NCI-H2107 treated with DMSO at 0.1 percent for 48 hours (cell line): ENCODE measurements around the gene CALCB.

Experiments
- DNase-seq: peaks from one replicate; lab custom pipeline; 2025; ENCODE audit not compliant: unreplicated experiment; lab: John Stamatoyannopoulos, UW

Gene CALCB

GRCh38 chr11:15074206-15075161, 1.1 kb downstream of the CALCB start:
- DNase-seq = peak; percentile 87

DNA sequence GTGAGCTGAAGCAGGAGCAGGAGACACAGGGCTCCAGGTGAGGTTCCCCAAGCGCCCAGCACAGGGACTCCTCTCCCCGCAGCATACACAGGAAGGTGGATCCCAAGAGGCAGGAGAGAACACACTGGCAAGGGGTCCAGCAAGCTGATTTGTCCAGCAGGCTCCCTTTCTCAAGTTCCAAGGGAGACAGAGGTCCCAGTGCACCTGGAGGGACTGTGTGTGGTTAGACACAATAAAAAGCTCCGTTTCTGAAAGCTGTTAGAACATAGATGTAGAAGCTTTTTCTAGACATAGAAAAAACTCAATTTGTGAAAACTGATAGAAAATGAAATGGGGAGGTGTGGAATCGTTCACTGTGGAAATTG, 1.8 kb downstream of the CALCB start:
- no peak for DNase-seq

- DNase-seq = no peak
These were observed 17.8 kb downstream of the CALCB start for GRCh38 chr11:15091175-15091574.

DNA sequence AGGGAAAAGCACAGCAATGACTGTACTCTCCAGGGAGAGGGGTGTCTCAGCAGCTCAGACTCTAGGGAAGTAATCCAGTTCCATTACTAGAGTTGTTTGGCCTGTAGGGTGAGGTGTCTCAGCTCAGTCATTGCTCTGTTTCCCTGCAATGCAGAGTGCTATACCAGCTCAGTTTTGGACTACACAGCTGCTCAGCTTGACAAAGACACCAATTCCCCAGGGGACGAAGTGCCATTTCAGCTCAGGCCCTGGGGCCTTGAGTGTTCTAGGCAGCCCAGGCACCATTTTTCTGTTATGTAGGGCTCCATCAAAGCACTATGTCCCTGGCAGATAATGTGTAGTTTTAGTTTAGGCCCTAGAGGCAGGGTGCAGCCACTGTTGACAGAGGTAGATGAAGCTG, 18.2 kb downstream of the CALCB start:
- peak; percentile 71 for DNase-seq

- no peak for DNase-seq
These were observed 20.0 kb downstream of the CALCB start for GRCh38 chr11:15093432-15093831.

GRCh38 chr11:15095736-15096228, 22.4 kb downstream of the CALCB start:
- no peak for DNase-seq

DNA sequence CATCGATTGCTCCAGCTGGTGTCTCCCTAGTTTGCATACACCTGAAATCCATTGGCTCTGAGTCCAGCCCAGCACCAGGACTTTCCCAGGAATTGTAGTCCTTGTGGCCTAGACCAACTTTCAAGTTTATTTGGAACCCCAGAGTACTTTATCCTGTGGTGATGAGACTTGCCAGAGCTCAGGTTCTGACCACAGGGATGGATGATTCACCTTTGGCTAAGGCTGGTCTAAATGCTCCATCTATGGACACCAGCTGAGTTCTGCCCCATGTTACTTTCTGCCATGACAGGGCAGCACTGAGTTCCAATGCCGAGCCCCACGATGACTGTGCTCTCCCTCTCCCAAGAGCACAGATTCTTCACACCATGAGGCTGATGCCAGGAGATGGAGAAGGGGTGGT, 24.0 kb downstream of the CALCB start:
- no peak for DNase-seq

DNA sequence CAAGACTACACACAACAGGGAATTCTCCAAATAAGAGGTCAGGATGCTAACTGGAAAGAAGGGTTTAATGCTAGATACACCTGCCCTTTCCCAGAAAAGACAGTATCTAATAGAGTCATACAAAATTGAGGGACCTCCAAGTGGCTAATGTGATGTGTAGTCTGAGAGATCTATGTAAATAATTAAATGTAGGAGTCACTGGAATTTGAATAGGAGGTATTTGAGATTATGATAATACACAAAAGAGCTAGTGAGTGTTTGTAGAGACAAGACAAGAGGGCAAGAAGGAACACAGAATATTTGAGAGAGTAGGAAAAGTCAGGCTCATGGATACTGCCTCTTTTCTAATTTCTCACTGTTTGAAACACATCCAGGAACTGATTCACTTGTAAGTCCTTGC, 25.9 kb downstream of the CALCB start:
- no peak for DNase-seq

- peak; percentile 54 for DNase-seq
These were observed 27.8 kb downstream of the CALCB start for GRCh38 chr11:15101072-15101709.

DNA sequence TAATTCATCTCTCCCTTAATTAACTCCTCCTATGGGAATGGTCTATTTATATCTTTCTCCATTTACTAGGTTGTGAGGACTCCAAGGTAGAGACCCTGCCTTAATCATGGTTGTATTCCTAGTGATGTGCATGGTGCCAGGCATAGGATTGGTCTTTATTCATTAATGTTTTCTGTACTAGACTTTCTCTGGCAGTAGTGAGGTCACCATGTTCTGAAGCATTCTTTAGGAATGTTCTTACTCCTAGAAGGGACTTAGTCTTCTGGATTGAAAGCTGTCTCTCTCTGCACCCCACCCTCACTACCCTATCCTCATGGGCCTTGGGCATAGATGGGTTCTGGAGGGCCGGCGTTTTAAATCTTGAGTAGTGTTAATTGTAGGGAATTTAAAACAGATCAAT, 30.8 kb downstream of the CALCB start:
- no peak for DNase-seq

DNA sequence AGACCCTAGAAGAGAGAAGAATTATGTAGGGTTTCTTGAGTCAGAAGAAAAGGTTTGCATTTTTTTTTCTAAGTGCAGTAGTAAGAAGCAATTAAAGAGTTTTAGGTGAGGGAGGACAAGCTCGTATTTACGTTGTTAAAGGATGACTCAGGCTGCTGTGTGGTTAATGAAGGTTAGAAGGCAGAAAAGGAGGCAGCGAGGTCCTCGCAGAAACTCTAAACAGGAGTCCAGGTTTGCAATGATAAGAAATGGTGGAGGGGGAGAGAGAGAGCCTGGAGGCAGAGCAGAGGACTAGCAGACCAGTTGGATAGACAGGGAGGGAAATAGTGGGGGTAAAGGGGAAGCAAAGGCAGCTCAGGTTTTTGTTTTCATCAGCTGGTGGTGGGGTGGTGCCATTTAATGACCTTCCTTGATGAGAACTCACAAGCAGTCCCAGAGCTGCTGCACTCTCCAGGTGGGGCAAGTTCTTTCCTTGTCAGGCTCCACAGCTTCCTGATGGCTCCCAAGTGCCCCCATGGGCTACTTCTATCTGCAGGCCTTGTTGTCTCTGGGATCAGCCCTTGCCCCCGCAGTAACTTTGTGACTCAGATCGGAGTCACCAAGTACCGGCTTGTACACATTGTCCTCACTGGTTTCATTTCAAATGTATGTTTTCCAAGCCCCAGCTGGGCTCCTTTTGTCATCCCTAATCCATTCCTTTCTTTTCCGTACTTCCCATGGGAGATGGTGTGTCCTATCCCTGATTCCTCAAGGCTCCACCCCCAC, 33.0 kb downstream of the CALCB start:
- DNase-seq = no peak

DNA sequence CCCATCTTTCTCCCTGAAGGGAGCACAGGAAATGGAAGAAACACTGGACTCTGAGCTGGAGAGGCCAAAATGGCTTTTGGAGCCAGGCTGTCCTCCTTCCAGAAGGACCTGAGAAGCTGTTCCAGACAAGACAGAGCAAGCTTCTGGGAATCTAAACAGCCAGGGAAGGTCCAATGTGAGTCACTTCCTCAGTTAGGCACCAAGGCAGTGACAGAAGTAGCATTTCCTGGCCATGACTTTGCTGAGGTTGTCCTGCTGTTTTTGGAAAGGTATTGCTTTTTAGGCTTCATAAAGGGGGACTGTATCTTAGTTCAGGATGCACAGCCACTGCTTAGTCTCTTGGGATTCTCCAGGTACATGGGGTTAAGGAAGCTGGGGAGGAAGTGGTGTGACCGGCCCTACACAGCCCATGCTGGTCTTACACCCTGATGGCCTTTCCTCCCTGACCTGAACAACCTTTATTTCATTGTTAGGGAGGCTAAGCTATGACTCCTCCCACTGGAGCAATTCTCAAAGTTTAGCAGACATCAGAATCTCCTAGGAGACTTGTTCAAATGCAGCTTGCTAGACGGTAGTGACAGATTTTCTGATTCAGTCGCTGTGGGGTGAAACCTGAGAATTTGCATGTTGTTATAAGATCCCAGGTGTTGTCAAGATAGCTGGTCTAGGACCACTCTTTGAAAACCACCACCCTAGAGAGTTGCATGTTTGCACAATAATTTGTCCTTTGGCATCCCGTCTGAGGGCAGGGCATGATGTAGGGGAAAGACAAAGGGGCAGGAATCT, 34.5 kb downstream of the CALCB start:
- DNase-seq = no peak

DNA sequence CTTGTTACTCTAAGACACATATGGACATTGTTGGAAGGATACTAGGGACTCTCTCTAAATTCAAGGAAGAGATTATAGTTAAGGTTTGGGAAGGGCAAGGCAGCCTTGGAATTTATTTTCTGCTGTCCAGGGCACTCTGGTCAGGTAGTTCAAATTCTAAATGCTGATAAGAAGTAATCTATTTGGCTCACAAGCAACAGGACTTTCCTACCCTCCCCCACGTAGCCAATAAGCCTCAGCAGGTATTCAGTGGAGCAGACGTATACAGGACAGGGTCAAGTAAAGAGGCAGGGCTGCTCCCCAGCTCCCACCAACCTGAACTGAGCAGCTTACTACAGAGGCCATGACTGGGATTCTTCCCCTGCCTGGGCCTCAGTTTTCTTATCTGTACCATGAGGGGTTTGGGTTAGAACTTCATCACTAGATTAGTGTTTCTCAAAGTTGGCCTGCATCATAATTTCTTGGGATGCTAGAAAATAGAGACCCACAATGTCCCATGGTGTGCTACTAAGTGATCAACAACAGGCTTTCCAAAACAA, 35.3 kb downstream of the CALCB start:
- no peak for DNase-seq

DNA sequence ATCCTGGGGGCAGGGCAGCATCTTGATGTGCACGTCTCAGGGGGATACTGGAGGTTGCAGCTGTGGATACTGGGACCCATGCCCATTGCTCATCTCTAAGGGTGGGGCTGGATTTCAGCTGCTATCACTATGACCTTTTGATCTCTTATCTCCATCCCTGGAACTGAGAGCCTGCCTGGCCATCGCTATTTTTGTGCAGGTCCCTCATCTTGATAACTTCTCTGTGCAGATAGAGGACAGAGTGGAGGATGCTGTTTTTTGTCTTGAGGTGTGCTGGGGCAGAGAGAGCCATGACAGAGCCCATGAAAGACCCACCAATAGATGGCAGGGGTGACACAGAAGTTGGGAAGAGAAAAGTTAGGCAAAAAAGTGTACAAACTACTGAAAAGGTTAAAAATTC, 36.2 kb downstream of the CALCB start:
- no peak for DNase-seq

GRCh38 chr11:15111215-15111614, 37.8 kb downstream of the CALCB start:
- DNase-seq = no peak

GRCh38 chr11:15112131-15112541, 38.7 kb downstream of the CALCB start:
- DNase-seq = no peak

GRCh38 chr11:15113381-15113780, 40.0 kb downstream of the CALCB start:
- DNase-seq = no peak

DNA sequence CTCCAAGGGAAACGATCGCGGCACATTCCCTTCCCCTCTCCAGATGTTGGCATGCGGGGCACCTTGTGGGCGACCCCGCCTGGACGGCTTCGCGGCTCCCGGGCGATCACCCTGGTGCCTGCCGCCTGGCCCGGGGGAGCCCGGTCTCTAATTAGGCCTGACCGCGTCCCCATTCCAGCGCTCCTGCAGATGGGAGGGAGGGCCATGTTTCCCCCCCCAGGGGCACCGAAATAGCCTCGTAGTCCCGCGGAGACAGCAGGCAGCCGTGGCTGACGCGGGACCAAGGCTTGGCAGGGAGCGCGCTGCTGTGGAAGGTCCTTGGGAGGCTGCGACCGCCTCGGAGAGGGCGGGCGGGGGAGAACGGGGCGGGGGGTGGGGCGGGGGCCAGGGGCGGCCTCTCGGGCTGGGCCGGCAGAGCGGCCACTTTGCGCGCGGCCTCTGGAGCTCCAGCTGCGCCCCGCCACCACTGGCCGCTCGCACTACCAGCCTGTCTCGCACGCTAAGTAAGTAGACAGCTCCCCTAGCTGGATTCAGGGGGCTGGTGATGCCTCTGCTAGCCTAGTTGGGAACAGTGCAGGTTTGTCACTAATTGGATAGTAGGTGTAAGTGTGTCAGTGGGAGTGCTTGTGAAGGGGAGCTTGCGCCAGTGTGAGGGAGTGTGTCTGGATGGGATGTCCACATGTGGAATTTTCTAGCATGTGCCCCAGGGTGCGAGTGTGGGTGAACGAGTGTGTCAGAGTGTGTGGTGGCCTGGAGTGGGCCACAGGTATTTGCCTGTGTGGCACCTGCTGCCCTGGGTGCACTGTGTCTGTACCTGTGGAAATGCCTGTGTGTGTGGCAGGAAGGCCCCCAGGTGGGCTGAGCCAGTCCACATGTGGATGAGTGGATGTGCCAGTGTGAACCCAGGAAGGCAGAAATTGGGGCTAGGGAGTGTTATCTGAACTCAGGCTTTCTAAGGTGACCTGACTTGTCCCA, 41.4 kb downstream of the CALCB start, which contains the start of gene INSC:
Gene INSC, plus strand, starts transcription at position 423 of the 975 bp plus-strand sequence. CDS start 34,252 bp downstream, outside the sequence.
- no peak for DNase-seq

DNA sequence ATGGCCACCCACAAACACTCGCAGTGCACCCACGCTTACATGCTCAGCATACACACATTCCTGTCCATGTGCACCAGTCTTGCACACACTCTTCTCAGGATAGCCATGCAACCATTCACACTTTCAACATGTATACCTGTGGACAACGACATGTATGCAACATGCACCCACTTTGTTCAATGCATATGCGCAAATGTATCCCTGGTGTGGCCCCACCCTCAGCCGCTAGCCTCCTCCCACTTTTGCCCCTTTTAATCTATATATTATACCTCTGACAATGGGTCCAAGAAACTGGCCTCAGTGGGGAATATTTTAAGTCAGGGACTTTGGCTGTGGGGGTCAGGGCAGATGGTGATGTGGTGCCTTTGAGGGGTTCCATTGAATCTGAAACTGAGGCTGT, 42.3 kb downstream of the CALCB start:
- DNase-seq = no peak
